GM12878 (cell line): Measurements from ENCODE around the gene THRB. TPM values are rescaled to one million over a fixed set of nuclear protein-coding genes. Genes with fewer than 3 reads are reported as not detected.

Experiments
- ATAC-seq: fragments of 200-7000 bp; cut with Tn5 transposase; 3 replicates; pipeline ENCODE4 v1.9.1; 2020; ENCODE audit warnings: mild to moderate bottlenecking, moderate library complexity
- BruUV-seq: library from RNA; stranded (reverse); fragments of 400-500 nt; replicated peaks from 2 replicates; lab custom pipeline; 2021; lab: Mats Ljungman, UMichigan
- CTCF ChIA-PET: fragments of 300-600 bp; sonication (Branson Sonifier 250); formaldehyde crosslinking; extraction: SDS; loops from one replicate; lab custom pipeline; 2021; ENCODE audit warnings: inconsistent platforms; lab: Yijun Ruan, JAX
- POLR2A ChIA-PET: fragments of 350-600 bp; formaldehyde crosslinking; extraction: SDS; loops from one replicate; lab custom pipeline; 2021; ENCODE audit warnings: inconsistent platforms; lab: Charles Lee
- RAD21 ChIA-PET: fragments of 300-600 bp; sonication (Branson Sonifier 250); formaldehyde crosslinking; loops from one replicate; lab custom pipeline; 2023; ENCODE audit warnings: antibody characterized with exemption; ENCODE audit not compliant: unreplicated experiment; lab: Charles Lee
- SMC1A ChIA-PET: fragments of 300-600 bp; sonication (Branson Sonifier 250); formaldehyde crosslinking; loops from one replicate; lab custom pipeline; 2023; ENCODE audit not compliant: unreplicated experiment, uncharacterized antibody; lab: Charles Lee
- DNase-seq: peaks from one replicate; pipeline ENCODE4 v3.0.0-alpha.2; 2011; ENCODE audit warnings: low read depth, low spot score
- FAIRE-seq: peaks from 3 replicates; lab custom pipeline; 2011; peaks lifted over from hg19 to GRCh38; lab: Jason Lieb, UNC
- H2AFZ ChIP-seq: 2 replicates; pipeline ENCODE4 v1.6.0; 2011; ENCODE audit warnings: low read depth, low read length, control low read depth; ENCODE audit not compliant: control insufficient read depth
- H3K27ac ChIP-seq: 2 replicates; pipeline ENCODE4 v1.5.1; 2011; ENCODE audit warnings: control low read depth; ENCODE audit not compliant: control insufficient read depth, insufficient read depth
- H3K27me3 ChIP-seq, 2 experiments: replicated peaks in 1 of 2; 2 replicates each; pipeline versions ENCODE4 v1.6.0 to v1.6.1; 2011; ENCODE audit warnings: low read length in 1 of 2; ENCODE audit not compliant: control insufficient read depth in 2 of 2, insufficient read depth in 2 of 2
- H3K36me3 ChIP-seq, 2 experiments: 2 replicates each; pipeline ENCODE4 v1.5.1; 2011; ENCODE audit warnings: low read length in 1 of 2; ENCODE audit not compliant: control insufficient read depth in 2 of 2, insufficient read depth in 2 of 2
- H3K4me1 ChIP-seq: 2 replicates; pipeline ENCODE4 v1.6.1; 2011; ENCODE audit warnings: mild to moderate bottlenecking, low read length, moderate library complexity, mixed read lengths; ENCODE audit not compliant: control insufficient read depth, insufficient read depth
- H3K4me2 ChIP-seq: 2 replicates; pipeline ENCODE4 v1.6.0; 2011; ENCODE audit warnings: control low read depth; ENCODE audit not compliant: control insufficient read depth, insufficient read depth
- H3K4me3 ChIP-seq: fragments of 200-600 bp; sonication (generic); 2 replicates; pipeline ENCODE4 v1.5.1; 2016
- H3K79me2 ChIP-seq: 2 replicates; pipeline ENCODE4 v1.6.0; 2011; ENCODE audit warnings: low read length; ENCODE audit not compliant: control insufficient read depth, insufficient read depth
- H3K9ac ChIP-seq: 2 replicates; pipeline ENCODE4 v1.8.0; 2011; ENCODE audit warnings: low read length, control low read depth, mixed read lengths; ENCODE audit not compliant: control insufficient read depth, insufficient read depth
- H3K9me3 ChIP-seq: replicated peaks from 3 replicates; pipeline ENCODE4 v1.5.1; 2011; ENCODE audit warnings: mild to moderate bottlenecking, low read length; ENCODE audit not compliant: control insufficient read depth, insufficient read depth
- H4K20me1 ChIP-seq: 2 replicates; pipeline ENCODE4 v1.6.0; 2011; ENCODE audit not compliant: control insufficient read depth, insufficient read depth
- ASH2L ChIP-seq: fragments of 300-600, 200-600 bp; sonication (generic); IDR thresholded peaks from 2 replicates; pipeline ENCODE4 v1.6.1; 2017; ENCODE audit warnings: low read depth, mild to moderate bottlenecking, borderline replicate concordance
- BHLHE40 ChIP-seq, 2 experiments: fragments of 450-650 bp in 1 of 2; IDR thresholded peaks; 2 replicates each; pipeline ENCODE4 v1.6.1; 2011 to 2017; ENCODE audit warnings: low read depth in 2 of 2, borderline replicate concordance in 1 of 2, improper control_type of control experiment in 1 of 2, low read length in 1 of 2, mild to moderate bottlenecking in 1 of 2
- BMI1 ChIP-seq: fragments of 450-650 bp; IDR thresholded peaks from 2 replicates; pipeline ENCODE4 v1.6.1; 2016; ENCODE audit warnings: mild to moderate bottlenecking, moderate library complexity, borderline replicate concordance
- CBFB ChIP-seq: IDR thresholded peaks from 2 replicates; pipeline ENCODE4 v1.6.1; 2016; ENCODE audit warnings: antibody characterized with exemption, low read depth
- CEBPB ChIP-seq, 2 experiments: fragments of 150-350 bp in 1 of 2; IDR thresholded peaks; 2 replicates each; pipeline ENCODE4 v1.6.1; 2012 to 2014; ENCODE audit warnings: low read depth in 2 of 2, low read length in 2 of 2, borderline replicate concordance in 1 of 2, inconsistent platforms in 1 of 2
- ETV6 ChIP-seq, 2 experiments: fragments of 450-650 bp in 1 of 2; IDR thresholded peaks in 1 of 2; conservative IDR thresholded peaks in 1 of 2; 2 replicates each; pipeline ENCODE4 v1.6.1; 2014; ENCODE audit warnings: antibody characterized with exemption in 1 of 2, borderline replicate concordance in 1 of 2, low read depth in 1 of 2, mild to moderate bottlenecking in 1 of 2, moderate library complexity in 1 of 2
- KAT2A ChIP-seq: conservative IDR thresholded peaks from 2 replicates; pipeline ENCODE4 v1.6.1; 2011; ENCODE audit warnings: low read depth, low read length; ENCODE audit not compliant: control insufficient read depth
- MEF2B ChIP-seq: fragments of 450-650 bp; IDR thresholded peaks from 2 replicates; pipeline ENCODE4 v1.6.1; 2018; ENCODE audit warnings: mild to moderate bottlenecking, moderate library complexity; ENCODE audit not compliant: partially characterized antibody, poor library complexity, severe bottlenecking
- NFIC ChIP-seq: IDR thresholded peaks from 2 replicates; pipeline ENCODE4 v1.6.1; 2012; ENCODE audit warnings: low read depth, mild to moderate bottlenecking, inconsistent platforms, low read length, moderate library complexity
- RAD21 ChIP-seq: IDR thresholded peaks from 2 replicates; pipeline ENCODE4 v1.6.1; 2011; ENCODE audit warnings: mild to moderate bottlenecking, low read depth, low read length, moderate library complexity; ENCODE audit not compliant: insufficient read depth
- RFX5 ChIP-seq: IDR thresholded peaks from 2 replicates; pipeline ENCODE4 v1.6.1; 2011; ENCODE audit warnings: low read depth, low read length, improper control_type of control experiment
- SIX5 ChIP-seq: IDR thresholded peaks from 2 replicates; pipeline ENCODE4 v1.6.1; 2011; ENCODE audit warnings: mild to moderate bottlenecking, low read depth, low read length, moderate library complexity; ENCODE audit not compliant: severe bottlenecking
- SMAD1 ChIP-seq: fragments of 450-650 bp; IDR thresholded peaks from 2 replicates; pipeline ENCODE4 v1.6.1; 2018; ENCODE audit warnings: mild to moderate bottlenecking, low read depth; ENCODE audit not compliant: partially characterized antibody
- SMARCA5 ChIP-seq: fragments of 450-650 bp; IDR thresholded peaks from 2 replicates; pipeline ENCODE4 v1.6.1; 2017; ENCODE audit warnings: mild to moderate bottlenecking
- SUPT20H ChIP-seq: IDR thresholded peaks from 2 replicates; pipeline ENCODE4 v1.6.1; 2011; ENCODE audit warnings: low read depth, mild to moderate bottlenecking, low read length, moderate library complexity, borderline replicate concordance; ENCODE audit not compliant: control insufficient read depth
- WGBS: methylation state at CpG from one replicate; pipeline ENCODE4 v1.1.6; 2016; ENCODE audit warnings: low lambda C conversion rate; ENCODE audit not compliant: insufficient replicate concordance, insufficient coverage; ENCODE audit errors: missing lambda C conversion rate; 5-methylcytosine and 5-hydroxymethylcytosine counted together
- in situ Hi-C: fragments of 300-500 bp; cut with MboI; formaldehyde crosslinking; loops from 9 replicates; pipeline ENCODE4 v1.14.3; 2018; ENCODE audit warnings: mixed read lengths
- intact Hi-C: fragments of 100-400 bp; cut with micrococcal nuclease; formaldehyde crosslinking; loops from one replicate; pipeline ENCODE4 v1.14.2; 2022; ENCODE audit not compliant: unreplicated experiment
- polyA plus RNA-seq, 11 experiments: library from polyadenylated mRNA; depleted of rRNA in 4 of 11; unstranded in 6 of 11; stranded (reverse) in 5 of 11; fragments of >200 nt; fragmentation: Nextera tagmentation in 4 of 11; fragmentation: Illumina TruSeq in 1 of 11; extraction: Ambion mirVana in 4 of 11; extraction: Trizol in 1 of 11; gene quantifications; 1 replicate in 1 of 11; 2 replicates in 10 of 11; pipeline versions ENCODE4 v1.2.1 to v1.2.3, GENCODE V29; 2011 to 2016; ENCODE audit warnings: inconsistent platforms in 2 of 11, missing spikeins in 2 of 11, low read depth in 1 of 11
- total RNA-seq, 4 experiments: library from RNA; depleted of rRNA in 3 of 4; stranded (reverse); fragments of >200 nt in 3 of 4; fragmentation: Illumina TruSeq in 1 of 4; extraction: Trizol in 1 of 4; gene quantifications; 2 replicates each; pipeline versions ENCODE4 v1.2.1 to v1.2.3, GENCODE V29; 2013 to 2021
- TF ChIP-seq, protein P1 (sequence below): IDR thresholded peaks from 2 replicates; pipeline ENCODE4 v1.6.1; 2011; ENCODE audit warnings: borderline replicate concordance, low read depth, mild to moderate bottlenecking, moderate library complexity, low read length; ENCODE audit not compliant: insufficient read depth, poor library complexity, severe bottlenecking

THRB gene
- total and polyA plus RNA-seq, 10 of the 15 experiments (the other 5 are each of a cell fraction or from before 2014, with no cell fraction given) = 0.05 TPM; not detected in 9

DNA sequence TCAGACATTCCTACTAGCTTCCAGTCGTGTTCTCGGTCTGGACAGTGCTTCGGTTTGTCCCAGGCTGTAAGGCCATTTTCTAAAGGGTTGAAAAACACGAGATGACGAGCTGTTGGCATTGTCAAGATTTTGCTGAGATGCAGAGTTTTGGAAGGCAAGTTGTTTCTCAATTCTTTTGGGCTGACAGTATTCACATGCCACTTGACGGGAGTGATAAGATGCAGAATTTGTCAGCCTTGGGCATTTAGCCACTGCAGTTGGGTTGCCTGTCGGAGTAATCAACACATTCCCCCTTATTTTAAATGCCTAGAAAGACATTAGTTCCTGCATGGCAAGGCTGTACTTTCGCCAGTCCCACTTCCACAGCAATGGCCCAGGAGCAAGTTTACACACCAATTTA, 304.4 kb downstream of the THRB start:
- Histone ChIP-seq H3K9me3 (no peaks in the 10 kb centered on the region), H3K4me2 (no peak overlapping the region), H3K27ac (no peak overlapping the region), H3K79me2 (no peaks in the 10 kb centered on the region), H3K4me1 (no peaks in the 10 kb centered on the region), H3K36me3 (no peaks in the 10 kb centered on the region), H4K20me1 (no peaks in the 10 kb centered on the region), H2AFZ (no peak overlapping the region), H3K4me3 (no peak overlapping the region), H3K27me3 (no peaks in the 10 kb centered on the region; a peak in 1 of 4 replicates), H3K9ac (no peak overlapping the region)
- no TSS peak for BruUV-seq
- ChIA-PET SMC1A (interaction anchor here (0.6 to 0.9 kb wide), 2 partner anchors 50 to 359 kb away, joined by 3 read pairs; no protein-coding TSS in a partner anchor), CTCF (interaction anchor here (0.9 kb wide), 1 partner anchor 8 kb away, joined by 3 read pairs; no protein-coding TSS in a partner anchor), POLR2A (no interaction called here), RAD21 (no interaction called here)
- in situ Hi-C loops (no loop called here), intact Hi-C loops (no loop called here)
- WGBS = 29% methylated on average over 8 of the region's 8 CpGs
- no peak for TF ChIP-seq RFX5
- no peak for TF ChIP-seq BMI1
- no peak for TF ChIP-seq CBFB
- no peak for TF ChIP-seq ETV6 (conservative IDR thresholded peaks at IDR 0.05 in 1 of 2, IDR thresholded peaks at IDR 0.05 in 1 of 2; ENCODE audit: borderline replicate concordance in 1 of 2, low read depth in 1 of 2)
- TF ChIP-seq SMARCA5 = no peak
- no peak for TF ChIP-seq SMAD1
- TF ChIP-seq KAT2A = no peak
- no peak for TF ChIP-seq NFIC
- no peak for TF ChIP-seq RAD21
- no peak for TF ChIP-seq SUPT20H
- TF ChIP-seq MEF2B = no peak
- TF ChIP-seq, protein P1, sequence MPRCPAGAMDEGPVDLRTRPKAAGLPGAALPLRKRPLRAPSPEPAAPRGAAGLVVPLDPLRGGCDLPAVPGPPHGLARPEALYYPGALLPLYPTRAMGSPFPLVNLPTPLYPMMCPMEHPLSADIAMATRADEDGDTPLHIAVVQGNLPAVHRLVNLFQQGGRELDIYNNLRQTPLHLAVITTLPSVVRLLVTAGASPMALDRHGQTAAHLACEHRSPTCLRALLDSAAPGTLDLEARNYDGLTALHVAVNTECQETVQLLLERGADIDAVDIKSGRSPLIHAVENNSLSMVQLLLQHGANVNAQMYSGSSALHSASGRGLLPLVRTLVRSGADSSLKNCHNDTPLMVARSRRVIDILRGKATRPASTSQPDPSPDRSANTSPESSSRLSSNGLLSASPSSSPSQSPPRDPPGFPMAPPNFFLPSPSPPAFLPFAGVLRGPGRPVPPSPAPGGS = no peak
- TF ChIP-seq BHLHE40 (IDR thresholded peaks at IDR 0.05; ENCODE audit: borderline replicate concordance in 1 of 2, low read depth in 2 of 2, low read length in 1 of 2) = no peak
- no peak for TF ChIP-seq SIX5
- TF ChIP-seq CEBPB (IDR thresholded peaks at IDR 0.05; ENCODE audit: borderline replicate concordance in 1 of 2, low read depth in 2 of 2, low read length in 2 of 2) = no peak
- TF ChIP-seq ASH2L = no peak
- ATAC-seq (no peak), FAIRE-seq (no peak), DNase-seq (no peak)
